ENCODE measurements around the gene TIMM8B. TPM values are rescaled to one million over a fixed set of nuclear protein-coding genes. Genes with fewer than 3 reads are reported as not detected.

The TIMM8B gene
- 69.6 to 84.5 TPM (median 70.2 TPM) in 5 replicates for total RNA-seq (2022; extraction: Qiagen RNA extraction; ENCODE audit: low read depth)

GRCh38 chr11:112086422-112087191 lies at the start of gene TIMM8B, which contains the start of gene SDHD:
Gene TIMM8B (minus strand): TSS chr11:112086756. CDS start chr11:112086723, 33 bp downstream.
Gene SDHD (plus strand): TSS chr11:112086873. CDS start chr11:112086908, 35 bp downstream.

GRCh38 chr11:112073941-112074811 lies 12.4 kb downstream of the TIMM8B start, which contains the start of the genes NKAPD1 and PIH1D2:
Gene NKAPD1 (plus strand): TSS chr11:112074299. CDS start chr11:112075575, 1,276 bp downstream.
Gene PIH1D2 (minus strand): TSS chr11:112074017. CDS start chr11:112073174, 843 bp downstream.

Other genes with a start within 250 kb of the TIMM8B start
- 16.4 to 21.3 TPM (median 20.4 TPM) in 5 replicates for gene ALG9, start 215.2 kb downstream of the TIMM8B start, total RNA-seq (2022; extraction: Qiagen RNA extraction; ENCODE audit: low read depth)
- 1.6 to 2.3 TPM (median 1.7 TPM) in 5 replicates for gene FDXACB1, start 207.6 kb downstream of the TIMM8B start, total RNA-seq (2022; extraction: Qiagen RNA extraction; ENCODE audit: low read depth)
- gene CFAP68, start 207.2 kb downstream of the TIMM8B start, total RNA-seq (2022; extraction: Qiagen RNA extraction; ENCODE audit: low read depth) = 30.5 to 36.4 TPM (median 33.4 TPM) in 5 replicates
- gene CRYAB, start 175.0 kb downstream of the TIMM8B start, total RNA-seq (2022; extraction: Qiagen RNA extraction; ENCODE audit: low read depth) = 10.4 to 25.3 TPM (median 14.6 TPM) in 5 replicates
- gene HSPB2, start 174.0 kb downstream of the TIMM8B start, total RNA-seq (2022; extraction: Qiagen RNA extraction; ENCODE audit: low read depth) = 0.13 to 0.29 TPM in 2 of 5 replicates, not detected in the others
- not detected in 5 replicates for gene C11orf52, start 167.8 kb downstream of the TIMM8B start, total RNA-seq (2022; extraction: Qiagen RNA extraction; ENCODE audit: low read depth)
- gene DIXDC1, start 149.4 kb downstream of the TIMM8B start, total RNA-seq (2022; extraction: Qiagen RNA extraction; ENCODE audit: low read depth) = 8.1 to 10.9 TPM (median 10.0 TPM) in 5 replicates
- gene DLAT, start 61.3 kb downstream of the TIMM8B start, total RNA-seq (2022; extraction: Qiagen RNA extraction; ENCODE audit: low read depth) = 23.4 to 31.5 TPM (median 29.7 TPM) in 5 replicates
- 0.99 to 1.5 TPM (median 1.1 TPM) in 5 replicates for gene PIH1D2, start 12.7 kb downstream of the TIMM8B start, total RNA-seq (2022; extraction: Qiagen RNA extraction; ENCODE audit: low read depth)
- gene NKAPD1, start 12.5 kb downstream of the TIMM8B start, total RNA-seq (2022; extraction: Qiagen RNA extraction; ENCODE audit: low read depth) = 13.0 to 15.5 TPM (median 13.7 TPM) in 5 replicates
- 65.9 to 85.7 TPM (median 72.4 TPM) in 5 replicates for gene SDHD, start 117 bp upstream of the TIMM8B start, total RNA-seq (2022; extraction: Qiagen RNA extraction; ENCODE audit: low read depth)
- gene IL18, start 77.3 kb upstream of the TIMM8B start, total RNA-seq (2022; extraction: Qiagen RNA extraction; ENCODE audit: low read depth) = 92.0 to 107 TPM (median 99.7 TPM) in 5 replicates
- gene TEX12, start 80.6 kb upstream of the TIMM8B start, total RNA-seq (2022; extraction: Qiagen RNA extraction; ENCODE audit: low read depth) = 0.17 TPM in 1 of 5 replicates, not detected in the others
- 0.53 to 1.0 TPM (median 0.77 TPM) in 5 replicates for gene BCO2, start 88.8 kb upstream of the TIMM8B start, total RNA-seq (2022; extraction: Qiagen RNA extraction; ENCODE audit: low read depth)
- 30.6 to 31.9 TPM (median 30.9 TPM) in 5 replicates for gene PTS, start 139.7 kb upstream of the TIMM8B start, total RNA-seq (2022; extraction: Qiagen RNA extraction; ENCODE audit: low read depth)
- gene PLET1, start 174.1 kb upstream of the TIMM8B start, total RNA-seq (2022; extraction: Qiagen RNA extraction; ENCODE audit: low read depth) = not detected in 5 replicates